Osteocyte (in vitro differentiated cells): ENCODE results near the gene RARG. TPM values are rescaled to one million over a fixed set of nuclear protein-coding genes. Genes with fewer than 3 reads are reported as not detected.
A peak's percentile ranks its signal among the peaks of the same experiment; 100 is the strongest.

Experiments
- DNase-seq: peaks from one replicate; pipeline ENCODE4 v3.0.0; 2021; ENCODE audit warnings: mixed read lengths; ENCODE audit not compliant: unreplicated experiment; ENCODE audit errors: extremely low spot score
- H3K27ac Mint-ChIP-seq: one replicate; pipeline ENCODE4 v1.8.0; 2021; ENCODE audit warnings: mild to moderate bottlenecking, mixed read lengths; ENCODE audit not compliant: unreplicated experiment
- H3K27me3 Mint-ChIP-seq: one replicate; pipeline ENCODE4 v1.8.0; 2021; ENCODE audit warnings: mixed read lengths; ENCODE audit not compliant: unreplicated experiment
- H3K36me3 Mint-ChIP-seq: one replicate; pipeline ENCODE4 v1.8.0; 2021; ENCODE audit warnings: mixed read lengths; ENCODE audit not compliant: unreplicated experiment
- H3K4me1 Mint-ChIP-seq: one replicate; pipeline ENCODE4 v1.8.0; 2021; ENCODE audit warnings: mixed read lengths; ENCODE audit not compliant: unreplicated experiment
- H3K4me3 Mint-ChIP-seq: one replicate; pipeline ENCODE4 v1.8.0; 2021; ENCODE audit warnings: mild to moderate bottlenecking, moderate library complexity, mixed read lengths; ENCODE audit not compliant: unreplicated experiment
- H3K9me3 Mint-ChIP-seq: one replicate; pipeline ENCODE4 v1.8.0; 2021; ENCODE audit warnings: mixed read lengths; ENCODE audit not compliant: unreplicated experiment
- total RNA-seq: library from RNA; stranded (reverse); gene quantifications from 2 replicates; pipeline ENCODE4 v1.2.1, GENCODE V29; 2021
- TF ChIP-seq, protein P1 (sequence below): fragments of 200-600 bp; sonication (generic); IDR thresholded peaks from 2 replicates; pipeline ENCODE4 v1.5.0; 2021; ENCODE audit warnings: antibody characterized with exemption, mild to moderate bottlenecking, moderate library complexity

Gene RARG
- total RNA-seq, 1 donor from 2014 or later: 31.6 TPM

- H3K4me3 Mint-ChIP-seq: no peak overlapping the region
These were observed 70.7 kb downstream of the RARG start for GRCh38 chr12:53161119-53161911.

GRCh38 chr12:53160673-53161072 lies 71.3 kb downstream of the RARG start:
- no peaks in the 10 kb centered on the region for H3K9me3 Mint-ChIP-seq
- TF ChIP-seq, protein P1, sequence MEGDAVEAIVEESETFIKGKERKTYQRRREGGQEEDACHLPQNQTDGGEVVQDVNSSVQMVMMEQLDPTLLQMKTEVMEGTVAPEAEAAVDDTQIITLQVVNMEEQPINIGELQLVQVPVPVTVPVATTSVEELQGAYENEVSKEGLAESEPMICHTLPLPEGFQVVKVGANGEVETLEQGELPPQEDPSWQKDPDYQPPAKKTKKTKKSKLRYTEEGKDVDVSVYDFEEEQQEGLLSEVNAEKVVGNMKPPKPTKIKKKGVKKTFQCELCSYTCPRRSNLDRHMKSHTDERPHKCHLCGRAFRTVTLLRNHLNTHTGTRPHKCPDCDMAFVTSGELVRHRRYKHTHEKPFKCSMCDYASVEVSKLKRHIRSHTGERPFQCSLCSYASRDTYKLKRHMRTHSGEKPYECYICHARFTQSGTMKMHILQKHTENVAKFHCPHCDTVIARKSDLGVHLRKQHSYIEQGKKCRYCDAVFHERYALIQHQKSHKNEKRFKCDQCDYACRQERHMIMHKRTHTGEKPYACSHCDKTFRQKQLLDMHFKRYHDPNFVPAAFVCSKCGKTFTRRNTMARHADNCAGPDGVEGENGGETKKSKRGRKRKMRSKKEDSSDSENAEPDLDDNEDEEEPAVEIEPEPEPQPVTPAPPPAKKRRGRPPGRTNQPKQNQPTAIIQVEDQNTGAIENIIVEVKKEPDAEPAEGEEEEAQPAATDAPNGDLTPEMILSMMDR: no peak
- H3K36me3 Mint-ChIP-seq: peaks cover 14% of the 10 kb centered on the region
- DNase-seq: peak; percentile 73
- no peak overlapping the region for H3K4me3 Mint-ChIP-seq
- no peak overlapping the region for H3K27ac Mint-ChIP-seq
- no peaks in the 10 kb centered on the region for H3K27me3 Mint-ChIP-seq
- peaks cover 4% of the 10 kb centered on the region for H3K4me1 Mint-ChIP-seq

More at GRCh38 chr12:53161119-53161911, 70.7 kb downstream of the RARG start:
- peaks cover 17% of the 10 kb centered on the region for H3K36me3 Mint-ChIP-seq
- H3K27me3 Mint-ChIP-seq: no peaks in the 10 kb centered on the region
- TF ChIP-seq, protein P1: no peak
- H3K27ac Mint-ChIP-seq: no peak overlapping the region
- no peaks in the 10 kb centered on the region for H3K9me3 Mint-ChIP-seq
- DNase-seq: peak; percentile 65
- H3K4me1 Mint-ChIP-seq: peaks cover 4% of the 10 kb centered on the region

Other genes with a start within 250 kb of the RARG start
- gene EIF4B, start 225.8 kb downstream of the RARG start, total RNA-seq: 516 and 555 TPM in 2 replicates
- 107 and 116 TPM in 2 replicates for gene TNS2, start 182.1 kb downstream of the RARG start, total RNA-seq
- gene SPRYD3, start 152.8 kb downstream of the RARG start, total RNA-seq: 28.3 and 29.0 TPM in 2 replicates
- 18.8 and 22.3 TPM in 2 replicates for gene IGFBP6, start 134.5 kb downstream of the RARG start, total RNA-seq
- gene SOAT2, start 128.7 kb downstream of the RARG start, total RNA-seq: not detected in 2 replicates
- 39.6 and 55.4 TPM in 2 replicates for gene ZNF740, start 51.5 kb downstream of the RARG start, total RNA-seq
- 45.0 and 47.0 TPM in 2 replicates for gene CSAD, start 51.3 kb downstream of the RARG start, total RNA-seq
- gene ITGB7, start 25.0 kb downstream of the RARG start, total RNA-seq: 0.83 TPM in 1 of 2 replicates, not detected in the other
- gene ESPL1, start 36.1 kb upstream of the RARG start, total RNA-seq: 7.6 and 8.6 TPM in 2 replicates
- gene PFDN5, start 63.3 kb upstream of the RARG start, total RNA-seq: 394 and 396 TPM in 2 replicates
- 72.5 and 80.5 TPM in 2 replicates for gene MYG1, start 67.5 kb upstream of the RARG start, total RNA-seq
- 66.3 and 72.8 TPM in 2 replicates for gene AAAS, start 89.4 kb upstream of the RARG start, total RNA-seq
- not detected in 2 replicates for gene SP7, start 104.1 kb upstream of the RARG start, total RNA-seq
- gene SP1, start 148.0 kb upstream of the RARG start, total RNA-seq: 77.0 and 83.3 TPM in 2 replicates
- gene AMHR2, start 191.6 kb upstream of the RARG start, total RNA-seq: not detected in 2 replicates
- 102 and 105 TPM in 2 replicates for gene PRR13, start 209.5 kb upstream of the RARG start, total RNA-seq
- 984 and 1,015 TPM in 2 replicates for gene PCBP2, start 219.9 kb upstream of the RARG start, total RNA-seq